Smooth muscle cell of the brain vasculature (primary cell): Measurements from ENCODE around the gene PTCD3.

Source experiments
- DNase-seq: peaks from one replicate; pipeline ENCODE4 v3.0.0-alpha.2; 2012; ENCODE audit warnings: low read depth, low spot score

Gene PTCD3

DNA sequence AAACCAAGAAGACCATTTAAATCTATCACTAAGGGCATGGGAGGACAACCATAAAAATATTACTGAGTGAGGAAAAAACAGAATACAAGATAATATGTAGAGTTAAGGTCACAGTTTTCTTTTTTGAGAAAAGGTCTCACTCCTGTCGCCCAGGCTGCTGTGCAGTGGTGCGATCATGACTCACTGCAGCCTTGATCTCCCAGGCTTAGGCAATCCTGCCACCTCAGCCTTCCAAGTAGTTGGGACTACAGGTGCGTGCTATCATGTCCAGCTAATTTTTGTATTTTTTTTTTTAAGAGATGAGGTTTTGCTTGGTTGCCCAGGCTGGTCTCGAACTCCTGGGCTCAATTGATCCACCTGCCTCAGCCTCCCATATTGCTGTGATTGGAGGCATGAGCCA lies 24.3 kb upstream of the PTCD3 start:
- DNase-seq = no peak

- DNase-seq = no peak
These were observed 23.3 kb upstream of the PTCD3 start for GRCh38 chr2:86082756-86083155.

GRCh38 chr2:86087936-86088850 lies 17.8 kb upstream of the PTCD3 start:
- DNase-seq = no peak

DNA sequence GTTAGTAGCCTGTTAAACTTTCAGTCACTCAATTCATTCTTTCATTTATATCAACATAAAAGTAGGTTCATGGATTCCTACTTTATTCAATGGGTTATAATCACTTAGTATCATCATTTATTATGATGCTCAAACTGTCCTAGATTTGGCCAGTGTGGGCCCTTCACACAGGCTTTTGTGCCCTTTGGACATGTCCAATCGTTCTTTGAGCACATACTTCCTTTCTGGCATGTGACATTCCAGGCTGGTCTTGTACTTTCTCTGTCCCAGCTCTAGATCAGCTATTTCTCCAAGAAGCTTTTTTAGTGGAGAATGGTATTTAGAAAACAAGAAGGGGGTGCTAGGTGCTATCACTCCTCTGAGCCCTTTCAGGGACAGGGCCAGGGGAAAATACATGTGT lies 11.8 kb upstream of the PTCD3 start:
- no peak for DNase-seq

- DNase-seq = no peak
These were observed 8.7 kb upstream of the PTCD3 start for GRCh38 chr2:86097114-86097896.

DNA sequence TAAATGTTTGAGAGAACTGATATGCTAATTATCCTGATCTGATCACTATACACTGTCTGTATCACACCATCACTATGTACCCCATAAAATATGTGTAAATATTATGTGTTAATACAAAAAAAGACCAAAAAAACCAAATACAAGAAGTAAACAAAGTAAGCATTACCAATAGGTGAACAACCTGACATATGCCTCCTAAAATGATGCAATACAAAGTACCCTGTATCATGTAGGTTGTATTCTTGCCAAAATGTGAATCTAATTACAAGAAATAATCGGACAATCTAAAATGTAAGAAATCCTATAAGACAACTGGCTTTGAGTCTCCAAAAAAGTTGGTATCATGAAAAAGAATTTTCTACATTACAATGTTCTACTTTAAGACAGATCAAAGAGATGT lies 8.1 kb upstream of the PTCD3 start:
- no peak for DNase-seq

- DNase-seq = no peak
These were observed 3.9 kb upstream of the PTCD3 start for GRCh38 chr2:86102157-86102556.

DNA sequence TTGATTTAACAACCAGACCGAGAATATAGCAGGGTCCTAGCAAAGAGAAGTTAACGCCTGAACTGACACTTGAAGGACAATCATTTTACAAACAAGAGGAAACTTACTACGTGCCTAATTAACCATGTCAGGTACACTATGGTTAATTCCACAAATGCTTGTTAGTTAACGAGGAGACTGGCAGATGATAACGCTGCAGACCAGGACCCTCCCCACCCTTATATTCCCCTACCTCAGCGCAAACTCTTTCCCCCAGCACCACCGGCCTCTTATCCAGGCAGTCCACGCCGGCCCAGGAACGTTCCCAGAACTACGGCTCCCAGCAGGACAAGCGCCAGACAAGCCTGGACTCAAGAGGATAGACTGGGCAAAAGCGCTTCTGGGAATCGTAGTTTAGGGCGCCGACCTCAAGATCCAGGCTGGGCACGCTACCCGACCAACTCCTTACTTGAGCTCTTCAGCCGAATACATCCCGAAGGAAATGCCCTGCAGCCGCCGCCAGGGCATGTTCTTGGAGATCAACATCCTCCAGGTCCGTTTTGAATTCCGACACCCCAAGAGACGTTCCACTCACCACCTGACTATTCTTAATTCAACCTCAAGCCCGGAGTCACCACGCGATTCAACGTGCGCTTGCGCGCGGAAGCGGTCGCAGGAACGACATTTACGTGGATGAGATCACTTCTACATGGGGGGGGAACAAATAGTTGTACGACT lies 625 bp upstream of the PTCD3 start, which contains the start of gene POLR1A:
Gene POLR1A, minus strand, starts transcription at position 635 of the 717 bp plus-strand sequence. Its CDS starts 110 bp downstream, at position 525.
- peak; percentile 93 for DNase-seq

DNA sequence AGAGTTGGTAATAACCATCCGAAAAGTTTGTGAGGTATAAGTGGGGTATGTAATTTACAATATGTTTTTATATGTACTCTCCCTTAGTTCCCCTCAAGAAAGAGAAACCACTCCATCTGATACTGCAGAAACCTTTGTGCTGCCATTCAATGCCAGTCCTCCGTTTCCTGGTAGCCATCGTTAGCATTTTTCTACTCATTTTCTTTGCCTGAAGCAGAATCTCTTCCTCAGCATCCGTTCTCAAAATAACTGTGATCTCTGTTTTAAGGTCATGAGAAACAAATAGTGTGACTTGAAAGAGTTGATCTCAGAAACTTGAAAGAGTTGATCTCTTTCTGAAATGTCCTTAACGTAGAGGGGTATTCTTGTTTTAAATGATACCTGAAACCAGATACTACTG lies 996 bp downstream of the PTCD3 start:
- no peak for DNase-seq

GRCh38 chr2:86118130-86118529 lies 12.1 kb downstream of the PTCD3 start:
- DNase-seq = no peak

- no peak for DNase-seq
These were observed 17.4 kb downstream of the PTCD3 start for GRCh38 chr2:86123328-86123925.

DNA sequence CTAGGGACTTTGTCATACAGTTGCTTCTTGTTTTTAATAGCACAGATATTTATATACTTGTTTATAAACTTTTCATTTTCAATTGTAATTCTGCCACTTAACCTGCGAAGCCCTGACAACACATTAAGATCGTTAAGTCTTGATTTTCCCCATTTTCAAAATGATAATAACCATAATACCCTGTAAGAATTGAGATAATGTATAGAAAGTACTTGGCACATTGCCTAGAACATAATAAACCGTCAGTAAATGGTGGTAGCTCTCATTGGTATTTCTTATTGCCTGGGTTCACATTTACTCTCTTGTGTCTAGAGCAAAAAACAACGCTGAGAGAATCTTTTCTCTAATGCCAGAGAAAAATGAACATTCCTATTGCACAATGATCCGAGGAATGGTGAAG lies 18.6 kb downstream of the PTCD3 start:
- DNase-seq = no peak

DNA sequence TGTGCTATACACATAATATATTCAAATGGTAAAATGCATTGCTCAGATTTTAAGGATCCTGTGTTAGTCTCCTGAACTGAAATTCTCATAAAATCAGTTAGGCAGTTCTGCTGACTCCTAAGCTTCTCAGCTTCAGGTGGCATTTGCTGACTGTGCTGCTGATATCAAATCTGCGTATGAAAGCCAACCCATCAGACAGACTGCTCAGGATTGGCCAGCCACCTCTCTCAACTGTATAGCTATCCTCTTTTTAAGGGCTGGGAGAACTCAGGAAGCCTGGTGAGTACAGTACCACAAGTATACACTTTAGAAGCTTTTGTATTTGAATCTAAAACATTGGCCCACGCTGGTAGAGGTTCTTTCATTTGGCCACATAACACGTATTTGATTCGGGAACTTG lies 28.7 kb downstream of the PTCD3 start:
- no peak for DNase-seq

DNA sequence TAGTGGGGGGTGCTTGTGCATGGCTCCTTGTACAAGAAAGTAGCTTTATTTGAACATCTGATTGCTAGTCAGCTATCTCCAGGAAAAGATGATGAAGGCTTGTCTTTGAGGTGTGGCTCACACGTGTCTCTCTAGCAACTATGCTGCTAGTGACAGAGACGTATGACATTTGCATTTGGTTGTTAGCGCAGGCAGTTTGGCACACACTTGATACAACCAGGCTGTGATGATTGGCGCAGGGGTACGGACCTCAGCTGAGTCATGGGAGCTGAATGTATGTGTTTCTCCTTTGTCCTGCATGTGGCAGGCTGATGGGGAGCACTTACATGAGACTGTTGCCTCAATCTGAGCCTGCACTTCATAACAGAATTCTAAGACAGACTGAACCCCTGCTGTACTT lies 29.6 kb downstream of the PTCD3 start:
- no peak for DNase-seq

GRCh38 chr2:86136141-86136540 lies 30.1 kb downstream of the PTCD3 start:
- DNase-seq = no peak

DNA sequence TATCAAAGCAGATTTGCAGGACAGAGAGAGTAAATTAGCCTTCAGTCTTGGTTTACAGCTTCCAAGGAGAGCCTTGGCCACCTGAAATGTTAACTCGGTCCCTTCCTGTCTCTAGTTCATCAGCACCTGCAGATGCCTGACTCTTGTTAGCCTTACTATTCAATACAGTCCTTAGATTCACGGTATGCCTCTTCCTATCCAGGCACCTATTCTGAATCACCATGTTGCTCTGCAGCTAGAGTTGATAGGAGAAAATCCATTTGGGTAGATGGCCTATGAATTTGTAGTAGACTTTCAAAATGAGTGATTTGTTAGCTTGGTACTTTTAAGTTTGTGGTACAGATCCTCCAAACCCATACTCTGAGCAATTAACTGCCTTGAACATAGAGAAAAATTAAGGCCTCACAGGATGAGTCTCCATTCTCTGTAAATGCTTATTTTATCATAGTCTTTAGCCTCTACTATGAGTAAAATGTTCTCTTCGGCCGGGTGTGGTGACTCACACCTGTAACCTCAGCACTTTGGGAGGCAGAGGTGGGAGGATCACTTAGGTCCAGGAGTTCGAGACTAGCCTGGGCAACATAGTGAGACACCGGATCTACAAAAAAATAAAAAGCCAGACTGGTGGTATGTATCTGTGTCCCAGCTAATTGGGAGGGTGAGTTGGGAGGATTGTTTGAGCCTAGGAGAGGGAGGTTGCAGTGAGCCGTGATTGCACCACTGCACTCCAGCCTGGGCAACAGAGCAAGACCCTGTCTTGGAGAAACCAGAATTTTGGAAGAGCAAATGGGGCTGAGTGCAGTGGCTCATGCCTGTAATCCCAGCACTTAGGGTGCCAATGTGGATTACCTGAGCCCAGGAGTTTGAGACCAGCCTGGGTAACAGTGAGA lies 32.9 kb downstream of the PTCD3 start:
- DNase-seq = no peak

DNA sequence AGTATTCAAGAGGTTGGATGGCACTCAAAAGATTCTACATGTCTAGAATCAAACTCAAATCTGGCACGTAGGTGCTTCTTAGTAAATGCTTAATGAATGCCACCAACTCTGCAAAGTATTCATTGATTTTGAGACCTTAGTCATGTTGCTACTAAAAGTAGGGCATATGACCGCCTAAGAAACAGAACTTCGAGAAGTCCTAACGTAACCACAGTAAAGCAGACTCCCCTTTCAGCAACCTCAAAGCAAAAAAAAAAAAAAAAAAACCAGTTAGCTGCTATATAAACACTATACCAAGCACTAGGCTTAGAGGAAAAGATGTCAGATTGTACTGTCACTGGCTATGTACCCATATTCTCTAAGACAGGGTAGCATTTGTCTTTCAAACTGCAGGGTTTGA lies 33.9 kb downstream of the PTCD3 start:
- no peak for DNase-seq

- DNase-seq = no peak
These were observed 34.9 kb downstream of the PTCD3 start for GRCh38 chr2:86140969-86141392.

DNA sequence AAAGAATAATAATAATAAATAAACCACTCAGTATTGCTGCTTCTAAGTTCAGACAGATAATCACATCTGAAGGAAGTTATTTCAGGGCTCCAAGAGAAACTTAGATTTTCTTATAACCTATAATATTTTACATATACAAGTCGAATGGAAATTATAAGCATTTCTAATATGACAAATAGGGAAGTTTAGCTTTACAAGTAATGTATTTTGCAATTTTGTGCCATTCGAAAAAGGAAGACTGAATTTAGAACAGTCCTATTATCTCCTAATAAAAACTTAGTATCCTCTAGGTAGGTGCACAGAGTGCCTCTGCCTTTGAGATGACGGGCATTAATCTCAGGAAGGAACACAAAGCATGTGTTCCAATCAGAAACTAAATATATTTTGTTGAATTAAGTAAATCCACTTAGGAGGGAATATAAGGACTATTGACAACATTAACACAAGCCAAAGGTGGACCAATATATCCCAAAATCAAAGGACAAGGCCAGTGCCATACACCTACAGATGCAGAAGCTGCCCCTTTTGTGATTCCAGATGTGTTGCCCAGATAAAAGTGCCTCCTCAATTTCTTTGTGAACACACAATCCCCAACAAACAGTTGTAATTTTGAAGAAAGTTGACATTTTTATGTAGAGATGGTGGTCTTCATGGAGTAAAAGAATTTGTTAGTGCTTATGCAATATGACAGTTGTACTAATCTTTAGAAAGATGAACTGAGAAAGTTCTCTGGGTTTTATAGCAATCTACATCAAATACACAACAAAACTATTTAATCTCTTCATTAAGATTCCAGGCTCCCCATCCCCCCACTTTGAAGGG lies 36.6 kb downstream of the PTCD3 start:
- DNase-seq = no peak

DNA sequence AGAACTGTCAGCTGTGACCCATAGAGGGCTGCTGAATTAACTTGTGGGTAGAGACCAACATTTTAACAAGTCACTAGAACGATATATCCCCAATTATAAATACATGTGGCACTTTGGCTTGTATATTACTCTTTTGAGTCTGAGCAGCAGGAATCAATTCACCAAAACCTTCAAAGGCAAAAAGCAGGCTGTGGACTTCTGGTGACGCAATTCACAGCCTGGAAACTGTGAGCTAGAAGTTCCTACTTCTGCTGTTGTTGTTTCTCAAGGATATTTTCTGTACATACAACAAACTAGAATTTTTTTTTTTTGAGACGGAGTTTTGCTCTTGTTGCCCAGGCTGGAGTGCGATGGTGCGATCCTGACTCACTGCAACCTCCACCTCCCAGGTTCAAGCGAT lies 37.3 kb downstream of the PTCD3 start:
- DNase-seq = no peak
